Stomach (tissue), 4 donors: Measurements from ENCODE around the gene TLE7.

Source experiments
- CTCF ChIP-seq, 7 experiments: fragments of 450-650 bp in 4 of 7; fragments of 200-600 bp in 3 of 7; sonication (generic) in 3 of 7; IDR thresholded peaks; one replicate each; pipeline ENCODE4 v1.5.1; 2016 to 2019; ENCODE audit warnings: antibody characterized with exemption in 7 of 7, control low read depth in 2 of 7, mild to moderate bottlenecking in 1 of 7
- POLR2AphosphoS5 ChIP-seq, 3 donors: sonication (generic); formaldehyde crosslinking; IDR thresholded peaks; one replicate each; pipeline ENCODE4 v1.6.1; 2016; ENCODE audit warnings: antibody characterized with exemption in 3 of 3

- TF ChIP-seq CTCF (IDR thresholded peaks at IDR 0.05) (no peak), POLR2AphosphoS5 (IDR thresholded peaks at IDR 0.05) (no peak)
Observed at GRCh38 chr16:71407731-71408130, 34.1 kb downstream of the TLE7 start.
